H9 (cell line): ENCODE measurements around the gene CYFIP1. TPM values are rescaled to one million over a fixed set of nuclear protein-coding genes. Genes with fewer than 3 reads are reported as not detected.

Experiments
- DNase-seq: peaks from one replicate; pipeline ENCODE4 v3.0.0-alpha.2; 2017
- H2AFZ ChIP-seq: one replicate; pipeline ENCODE4 v1.6.1; 2013; ENCODE audit warnings: mild to moderate bottlenecking, low read length, control low read depth, moderate library complexity
- H2AK5ac ChIP-seq: 2 replicates; pipeline ENCODE4 v1.6.1; 2013; ENCODE audit warnings: low read length, control low read depth, mixed read lengths; ENCODE audit not compliant: insufficient read length
- H2BK120ac ChIP-seq: one replicate; pipeline ENCODE4 v1.6.1; 2013; ENCODE audit warnings: low read depth, mild to moderate bottlenecking, low read length, control low read depth, inconsistent platforms; ENCODE audit not compliant: poor library complexity, severe bottlenecking
- H2BK12ac ChIP-seq: 2 replicates; pipeline ENCODE4 v1.6.1; 2013; ENCODE audit warnings: low read length, control low read depth, mixed read lengths, low read depth; ENCODE audit not compliant: insufficient read length
- H2BK15ac ChIP-seq: 2 replicates; pipeline ENCODE4 v1.6.1; 2013; ENCODE audit warnings: low read depth, low read length, control low read depth
- H2BK20ac ChIP-seq: one replicate; pipeline ENCODE4 v1.6.1; 2013; ENCODE audit warnings: low read depth, mild to moderate bottlenecking, low read length, control low read depth, inconsistent platforms; ENCODE audit not compliant: poor library complexity, severe bottlenecking
- H2BK5ac ChIP-seq: 2 replicates; pipeline ENCODE4 v1.6.1; 2013; ENCODE audit warnings: low read length, control low read depth, mixed read lengths; ENCODE audit not compliant: insufficient read length
- H3K14ac ChIP-seq: 2 replicates; pipeline ENCODE4 v1.6.1; 2013; ENCODE audit warnings: low read length, control low read depth; ENCODE audit not compliant: insufficient read depth
- H3K18ac ChIP-seq: 2 replicates; pipeline ENCODE4 v1.6.1; 2013; ENCODE audit warnings: low read depth, mild to moderate bottlenecking, mixed read lengths, low read length, control low read depth; ENCODE audit not compliant: insufficient read length
- H3K23ac ChIP-seq: 2 replicates; pipeline ENCODE4 v1.6.1; 2013; ENCODE audit warnings: low read length, control low read depth, mixed read lengths, low read depth; ENCODE audit not compliant: insufficient read length
- H3K23me2 ChIP-seq: 2 replicates; pipeline ENCODE4 v1.6.1; 2013; ENCODE audit warnings: low read depth, mild to moderate bottlenecking, mixed read lengths, low read length, control low read depth; ENCODE audit not compliant: insufficient read length, poor library complexity, severe bottlenecking
- H3K27ac ChIP-seq: 2 replicates; pipeline ENCODE4 v1.5.1; 2013; ENCODE audit warnings: low read length, control low read depth, mixed read lengths, low read depth; ENCODE audit not compliant: insufficient read length
- H3K27me3 ChIP-seq: 2 replicates; pipeline ENCODE4 v1.6.1; 2013; ENCODE audit warnings: low read length, control low read depth, inconsistent platforms; ENCODE audit not compliant: insufficient read depth
- H3K4ac ChIP-seq: 2 replicates; pipeline ENCODE4 v1.6.1; 2013; ENCODE audit warnings: low read depth, mild to moderate bottlenecking, control low read depth, inconsistent platforms, low read length, moderate library complexity
- H3K4me1 ChIP-seq: 2 replicates; pipeline ENCODE4 v1.6.1; 2013; ENCODE audit warnings: low read length, control low read depth, inconsistent platforms; ENCODE audit not compliant: insufficient read depth
- H3K4me2 ChIP-seq: 2 replicates; pipeline ENCODE4 v1.6.1; 2013; ENCODE audit warnings: low read length, control low read depth, mixed read lengths; ENCODE audit not compliant: insufficient read length, insufficient read depth
- H3K56ac ChIP-seq: 2 replicates; pipeline ENCODE4 v1.6.1; 2013; ENCODE audit warnings: low read depth, mild to moderate bottlenecking, mixed read lengths, low read length, control low read depth; ENCODE audit not compliant: insufficient read length
- H3K79me1 ChIP-seq: 2 replicates; pipeline ENCODE4 v1.6.1; 2013; ENCODE audit warnings: low read depth, mild to moderate bottlenecking, moderate library complexity, low read length, control low read depth, inconsistent platforms; ENCODE audit not compliant: insufficient read depth, poor library complexity, severe bottlenecking
- H3K79me2 ChIP-seq: 2 replicates; pipeline ENCODE4 v1.6.1; 2013; ENCODE audit warnings: low read length, control low read depth, inconsistent platforms; ENCODE audit not compliant: insufficient read depth
- H3K9ac ChIP-seq: 2 replicates; pipeline ENCODE4 v1.6.1; 2013; ENCODE audit warnings: low read length, control low read depth, mixed read lengths; ENCODE audit not compliant: insufficient read length; ENCODE audit errors: extremely low read depth
- H3K9me3 ChIP-seq: one replicate; pipeline ENCODE4 v1.6.1; 2013; ENCODE audit warnings: low read depth, low read length, inconsistent platforms; ENCODE audit not compliant: control insufficient read depth
- H3T11ph ChIP-seq: one replicate; pipeline ENCODE4 v1.6.1; 2013; ENCODE audit warnings: mild to moderate bottlenecking, low read length, control low read depth, inconsistent platforms
- H4K20me1 ChIP-seq: one replicate; pipeline ENCODE4 v1.6.1; 2013; ENCODE audit not compliant: control insufficient read depth, insufficient read length, insufficient read depth
- H4K5ac ChIP-seq: 2 replicates; pipeline ENCODE4 v1.6.1; 2013; ENCODE audit warnings: low read depth, mild to moderate bottlenecking, mixed read lengths, low read length, control low read depth; ENCODE audit not compliant: insufficient read length
- H4K8ac ChIP-seq: replicated peaks from 2 replicates; pipeline ENCODE4 v1.6.1; 2013; ENCODE audit warnings: low read length, control low read depth, mixed read lengths, low read depth; ENCODE audit not compliant: insufficient read length
- H4K91ac ChIP-seq: 2 replicates; pipeline ENCODE4 v1.6.1; 2013; ENCODE audit warnings: low read depth, mild to moderate bottlenecking, moderate library complexity, mixed read lengths, low read length, control low read depth; ENCODE audit not compliant: insufficient read length
- H3K27ac Mint-ChIP-seq, 3 experiments: 2 replicates in 2 of 3; 3 replicates in 1 of 3; pipeline ENCODE4 v1.8.0; 2020 to 2021; ENCODE audit warnings: mixed read lengths in 3 of 3, mild to moderate bottlenecking in 1 of 3, moderate library complexity in 1 of 3
- H3K27me3 Mint-ChIP-seq: 2 replicates; pipeline ENCODE4 v1.8.0; 2021; ENCODE audit warnings: low read depth, mild to moderate bottlenecking, moderate library complexity, mixed read lengths
- H3K36me3 Mint-ChIP-seq, 3 experiments: 2 replicates in 2 of 3; 3 replicates in 1 of 3; pipeline ENCODE4 v1.8.0; 2020 to 2021; ENCODE audit warnings: low read depth in 3 of 3, mixed read lengths in 3 of 3; ENCODE audit not compliant: insufficient read depth in 1 of 3
- H3K4me1 Mint-ChIP-seq, 2 experiments: 2 replicates each; pipeline ENCODE4 v1.8.0; 2020; ENCODE audit warnings: mixed read lengths in 2 of 2
- H3K4me3 Mint-ChIP-seq, 2 experiments: 2 replicates in 1 of 2; 3 replicates in 1 of 2; pipeline ENCODE4 v1.8.0; 2020 to 2021; ENCODE audit warnings: mild to moderate bottlenecking in 2 of 2, mixed read lengths in 2 of 2, moderate library complexity in 1 of 2
- H3K9me3 Mint-ChIP-seq, 2 experiments: 2 replicates in 1 of 2; 3 replicates in 1 of 2; pipeline ENCODE4 v1.8.0; 2020; ENCODE audit warnings: mild to moderate bottlenecking in 2 of 2, mixed read lengths in 2 of 2, moderate library complexity in 1 of 2
- CTCF ChIP-seq: fragments of 200-600 bp; sonication (generic); conservative IDR thresholded peaks from 3 replicates; pipeline ENCODE4 v1.8.0; 2021; ENCODE audit warnings: antibody characterized with exemption, mild to moderate bottlenecking
- WGBS: extraction: QIAGEN DNeasy Blood & Tissue Kit; methylation state at CpG from one replicate; pipeline ENCODE4 v1.1.7; 2013; ENCODE audit warnings: missing lambda C conversion rate, low lambda C conversion rate, mixed read lengths; ENCODE audit not compliant: insufficient read length; ENCODE audit errors: extremely low coverage; 5-methylcytosine and 5-hydroxymethylcytosine counted together
- total RNA-seq: library from RNA; stranded (reverse); gene quantifications from 2 replicates; pipeline ENCODE4 v1.2.1, GENCODE V29; 2021

CYFIP1 gene
- total RNA-seq, 1 experiment from 2014 or later: 71.2 TPM

- Histone ChIP-seq H2AK5ac (no peak overlapping the region), H3K9ac (no peak overlapping the region), H3K27me3 (no peaks in the 10 kb centered on the region), H3K27ac (no peak overlapping the region), H2BK5ac (no peak overlapping the region), H2BK15ac (no peak overlapping the region), H2AFZ (no peak overlapping the region), H3T11ph (no peak overlapping the region), H4K8ac (no peak overlapping the region), H3K56ac (no peak overlapping the region), H3K23ac (no peak overlapping the region), H3K4ac (no peak overlapping the region), H4K91ac (no peak overlapping the region), H3K18ac (no peak overlapping the region), H3K23me2 (no peaks in the 10 kb centered on the region), H3K79me2 (peaks cover 2% of the 10 kb centered on the region; the same call in 1 of the 2 replicates), H3K4me2 (no peak overlapping the region), H4K20me1 (no peaks in the 10 kb centered on the region), H3K9me3 (no peaks in the 10 kb centered on the region), H2BK20ac (no peak overlapping the region), H2BK12ac (no peak overlapping the region), H3K4me1 (no peaks in the 10 kb centered on the region; the same call in 1 of the 2 replicates), H4K5ac (no peak overlapping the region), H3K79me1 (peaks cover 6% of the 10 kb centered on the region), H3K14ac (no peak overlapping the region), H2BK120ac (no peak overlapping the region)
- Mint-ChIP-seq H3K4me3 (no peak overlapping the region), H3K36me3 (peaks cover 60 to 93% (median 83%) of the 10 kb centered on the region in 3 experiments), H3K9me3 (no peaks in the 10 kb centered on the region), H3K27me3 (no peaks in the 10 kb centered on the region), H3K27ac (peak overlapping the region; percentile 28 to 70 (median 70); a peak in 4 of 7 replicates), H3K4me1 (peaks cover 9 to 14% of the 10 kb centered on the region in 2 experiments; a peak in 2 of 4 replicates)
- TF ChIP-seq CTCF: no peak
- DNase-seq: no peak
- WGBS: no CpG with 5 or more reads among the region's 3 CpGs
Observed at GRCh38 chr15:22863356-22863755, 116.8 kb downstream of the CYFIP1 start.
